PC-9 (cell line): ENCODE results near the gene BSPRY.

ENCODE experiments used
- EZH2 ChIP-seq: fragments of 200-600 bp; sonication (generic); IDR thresholded peaks from 2 replicates; pipeline ENCODE4 v1.8.0; 2017; ENCODE audit warnings: antibody characterized with exemption, low read depth
- TF ChIP-seq, protein P1 (sequence below): fragments of 200-600 bp; sonication (generic); conservative IDR thresholded peaks from 2 replicates; pipeline ENCODE4 v1.6.1; 2017; ENCODE audit warnings: mixed run types, antibody characterized with exemption, mild to moderate bottlenecking, moderate library complexity

DNA sequence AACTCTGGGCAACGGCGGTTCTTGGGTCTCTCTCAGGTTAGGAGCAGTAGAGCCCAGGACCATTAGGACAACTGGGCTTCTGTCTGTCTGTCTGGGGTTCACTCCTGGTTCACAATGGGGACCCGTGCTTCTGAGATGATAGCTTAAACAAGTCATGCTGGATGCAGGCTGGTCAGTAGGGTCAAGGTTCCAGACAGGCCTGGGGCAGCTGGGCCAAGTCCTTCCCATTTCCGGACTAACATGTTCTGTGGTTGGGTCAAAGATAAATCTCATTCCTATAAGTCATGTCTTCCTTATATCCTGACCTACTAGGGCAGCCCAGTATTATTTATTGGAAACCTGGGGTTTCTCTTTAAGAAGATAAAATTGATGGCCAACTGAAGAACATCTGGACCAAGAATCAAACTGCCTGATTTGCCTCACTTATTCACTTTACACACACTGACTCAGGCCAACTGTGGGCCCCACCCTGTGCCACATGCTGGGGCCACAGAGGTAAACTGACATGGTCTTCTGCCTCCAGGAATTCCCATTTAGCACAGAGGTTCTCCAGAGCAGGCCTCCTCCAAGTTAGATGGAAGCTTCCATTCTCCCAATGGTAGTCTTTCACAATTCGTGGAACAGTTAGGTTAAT, 19.1 kb downstream of the BSPRY start:
- TF ChIP-seq, protein P1, sequence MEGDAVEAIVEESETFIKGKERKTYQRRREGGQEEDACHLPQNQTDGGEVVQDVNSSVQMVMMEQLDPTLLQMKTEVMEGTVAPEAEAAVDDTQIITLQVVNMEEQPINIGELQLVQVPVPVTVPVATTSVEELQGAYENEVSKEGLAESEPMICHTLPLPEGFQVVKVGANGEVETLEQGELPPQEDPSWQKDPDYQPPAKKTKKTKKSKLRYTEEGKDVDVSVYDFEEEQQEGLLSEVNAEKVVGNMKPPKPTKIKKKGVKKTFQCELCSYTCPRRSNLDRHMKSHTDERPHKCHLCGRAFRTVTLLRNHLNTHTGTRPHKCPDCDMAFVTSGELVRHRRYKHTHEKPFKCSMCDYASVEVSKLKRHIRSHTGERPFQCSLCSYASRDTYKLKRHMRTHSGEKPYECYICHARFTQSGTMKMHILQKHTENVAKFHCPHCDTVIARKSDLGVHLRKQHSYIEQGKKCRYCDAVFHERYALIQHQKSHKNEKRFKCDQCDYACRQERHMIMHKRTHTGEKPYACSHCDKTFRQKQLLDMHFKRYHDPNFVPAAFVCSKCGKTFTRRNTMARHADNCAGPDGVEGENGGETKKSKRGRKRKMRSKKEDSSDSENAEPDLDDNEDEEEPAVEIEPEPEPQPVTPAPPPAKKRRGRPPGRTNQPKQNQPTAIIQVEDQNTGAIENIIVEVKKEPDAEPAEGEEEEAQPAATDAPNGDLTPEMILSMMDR = no peak
- TF ChIP-seq EZH2 = no peak
